Mesendoderm (in vitro differentiated cells): Measurements from ENCODE around the gene LCP2.

Experiments used
- DNase-seq: peaks from one replicate; pipeline ENCODE4 v3.0.0; 2013
- H2AK5ac ChIP-seq: 2 replicates; pipeline ENCODE4 v1.6.1; 2013; ENCODE audit warnings: low read length, inconsistent platforms
- H2BK120ac ChIP-seq: 2 replicates; pipeline ENCODE4 v1.6.1; 2013; ENCODE audit warnings: low read depth, mild to moderate bottlenecking, low read length, moderate library complexity, mixed read lengths
- H2BK15ac ChIP-seq: replicated peaks from 2 replicates; pipeline ENCODE4 v1.6.1; 2013; ENCODE audit warnings: low read depth, mild to moderate bottlenecking, moderate library complexity
- H2BK5ac ChIP-seq: 2 replicates; pipeline ENCODE4 v1.6.1; 2013; ENCODE audit warnings: low read length, inconsistent platforms
- H3K18ac ChIP-seq: 2 replicates; pipeline ENCODE4 v1.6.1; 2013; ENCODE audit warnings: mild to moderate bottlenecking, low read length, mixed read lengths
- H3K23ac ChIP-seq: one replicate; pipeline ENCODE4 v1.6.1; 2013; ENCODE audit warnings: low read length
- H3K27ac ChIP-seq: 2 replicates; pipeline ENCODE4 v1.5.1; 2013; ENCODE audit warnings: low read depth, mild to moderate bottlenecking, inconsistent platforms, low read length, moderate library complexity
- H3K27me3 ChIP-seq: 2 replicates; pipeline ENCODE4 v1.6.1; 2013; ENCODE audit warnings: low read length, control low read depth, mild to moderate bottlenecking, inconsistent platforms; ENCODE audit not compliant: insufficient read depth, poor library complexity
- H3K36me3 ChIP-seq: 2 replicates; pipeline ENCODE4 v1.6.1; 2013; ENCODE audit warnings: low read length, inconsistent platforms; ENCODE audit not compliant: control insufficient read depth, insufficient read depth
- H3K4ac ChIP-seq: one replicate; pipeline ENCODE4 v1.6.1; 2013; ENCODE audit warnings: low read depth, mild to moderate bottlenecking, low read length, moderate library complexity
- H3K4me1 ChIP-seq: 2 replicates; pipeline ENCODE4 v1.6.1; 2013; ENCODE audit warnings: low read depth, low read length, inconsistent platforms; ENCODE audit not compliant: control insufficient read depth
- H3K4me2 ChIP-seq: 2 replicates; pipeline ENCODE4 v1.6.1; 2013; ENCODE audit warnings: low read length
- H3K4me3 ChIP-seq: 2 replicates; pipeline ENCODE4 v1.5.1; 2013; ENCODE audit warnings: mild to moderate bottlenecking, low read length
- H3K56ac ChIP-seq: one replicate; pipeline ENCODE4 v1.6.1; 2013; ENCODE audit warnings: low read length
- H3K79me1 ChIP-seq: 2 replicates; pipeline ENCODE4 v1.6.1; 2013; ENCODE audit warnings: low read length, inconsistent platforms
- H3K79me2 ChIP-seq: 2 replicates; pipeline ENCODE4 v1.6.1; 2013; ENCODE audit warnings: mild to moderate bottlenecking, low read length; ENCODE audit not compliant: control insufficient read depth, insufficient read depth
- H3K9ac ChIP-seq: 2 replicates; pipeline ENCODE4 v1.6.1; 2013; ENCODE audit warnings: low read length, inconsistent platforms
- H4K5ac ChIP-seq: one replicate; pipeline ENCODE4 v1.6.1; 2013; ENCODE audit warnings: low read length
- H4K8ac ChIP-seq: one replicate; pipeline ENCODE4 v1.6.1; 2013; ENCODE audit warnings: low read depth, mild to moderate bottlenecking, control low read depth, low read length, moderate library complexity
- WGBS: extraction: QIAGEN DNeasy Blood & Tissue Kit; methylation state at CpG from one replicate; pipeline ENCODE4 v1.1.7; 2013; ENCODE audit warnings: low lambda C conversion rate, missing lambda C conversion rate; ENCODE audit not compliant: insufficient coverage; ENCODE audit errors: extremely low coverage; 5-methylcytosine and 5-hydroxymethylcytosine counted together

LCP2 gene

DNA sequence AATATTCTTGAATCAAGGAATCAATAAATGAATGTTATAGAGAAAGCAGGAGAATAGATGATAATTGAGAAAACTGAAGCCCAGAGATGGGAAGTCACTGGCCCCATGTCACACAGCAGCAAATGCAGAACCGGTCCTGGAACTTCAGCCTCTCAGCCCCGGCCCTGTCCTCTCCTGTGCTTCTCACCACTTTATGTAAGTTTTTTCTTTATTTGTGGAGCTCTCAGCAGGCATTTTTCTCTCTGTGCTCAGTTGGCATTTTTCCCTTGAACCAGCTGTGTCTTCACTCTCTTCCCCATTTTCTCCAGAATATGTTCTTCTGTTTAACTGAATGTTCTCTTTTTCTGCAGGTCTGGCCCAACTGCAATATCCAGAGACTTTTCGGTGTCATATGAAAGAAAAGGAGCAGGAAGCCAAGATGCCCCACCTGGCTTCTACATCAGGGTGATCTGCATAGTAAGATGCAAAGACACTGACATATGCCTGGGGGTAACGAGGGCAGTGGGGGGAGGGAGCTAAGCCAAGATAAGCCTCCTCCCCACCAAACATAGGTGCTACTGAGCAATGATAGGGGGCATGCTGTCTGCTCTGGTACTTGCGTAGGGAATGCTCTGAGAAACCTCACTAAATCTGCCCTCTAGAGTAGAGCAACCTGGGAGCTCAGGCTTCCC is 12.8 kb upstream of the LCP2 start:
- Histone ChIP-seq H3K36me3 (no peaks in the 10 kb centered on the region), H3K23ac (no peak overlapping the region), H2AK5ac (no peak overlapping the region), H4K5ac (no peak overlapping the region), H4K8ac (no peak overlapping the region), H3K79me2 (no peaks in the 10 kb centered on the region), H3K4me3 (no peak overlapping the region), H3K9ac (no peak overlapping the region), H2BK15ac (no peak overlapping the region), H3K79me1 (no peaks in the 10 kb centered on the region), H3K4ac (no peak overlapping the region), H3K4me2 (no peak overlapping the region), H2BK120ac (no peak overlapping the region), H3K18ac (no peak overlapping the region), H3K27me3 (no peaks in the 10 kb centered on the region), H2BK5ac (no peak overlapping the region), H3K56ac (no peak overlapping the region), H3K4me1 (no peaks in the 10 kb centered on the region), H3K27ac (no peak overlapping the region)
- DNase-seq: no peak
- WGBS: no CpG with 5 or more reads among the region's 5 CpGs

DNA sequence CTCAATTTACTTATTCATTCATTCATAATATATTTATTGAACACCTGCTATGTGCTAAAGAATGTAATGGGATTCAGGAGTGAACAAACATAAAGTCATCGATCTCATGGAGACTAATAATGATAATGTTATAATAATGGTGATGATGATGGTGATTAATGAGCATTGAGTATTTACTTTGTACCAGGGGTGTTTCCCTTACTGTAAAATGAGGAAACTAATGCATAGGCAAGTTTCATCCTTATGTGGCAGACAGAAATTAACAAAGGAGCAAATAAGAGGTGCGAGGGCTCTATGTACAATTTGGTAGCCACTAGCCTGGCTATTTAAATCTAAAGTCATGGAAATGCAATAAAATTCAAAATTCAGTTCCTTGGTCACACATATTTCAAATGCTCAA is 11.1 kb upstream of the LCP2 start:
- Histone ChIP-seq H4K5ac (no peak overlapping the region), H3K18ac (no peak overlapping the region), H3K23ac (no peak overlapping the region), H3K36me3 (no peaks in the 10 kb centered on the region), H2BK5ac (no peak overlapping the region), H3K27ac (no peak overlapping the region), H3K4me1 (no peaks in the 10 kb centered on the region), H3K27me3 (no peaks in the 10 kb centered on the region), H3K9ac (no peak overlapping the region), H3K4me3 (no peak overlapping the region), H3K79me2 (no peaks in the 10 kb centered on the region), H3K4me2 (no peak overlapping the region), H3K79me1 (no peaks in the 10 kb centered on the region), H4K8ac (no peak overlapping the region), H3K4ac (no peak overlapping the region), H2BK120ac (no peak overlapping the region), H2BK15ac (no peak overlapping the region), H3K56ac (no peak overlapping the region), H2AK5ac (no peak overlapping the region)
- no peak for DNase-seq
- WGBS: no CpG with 5 or more reads among the region's 2 CpGs

DNA sequence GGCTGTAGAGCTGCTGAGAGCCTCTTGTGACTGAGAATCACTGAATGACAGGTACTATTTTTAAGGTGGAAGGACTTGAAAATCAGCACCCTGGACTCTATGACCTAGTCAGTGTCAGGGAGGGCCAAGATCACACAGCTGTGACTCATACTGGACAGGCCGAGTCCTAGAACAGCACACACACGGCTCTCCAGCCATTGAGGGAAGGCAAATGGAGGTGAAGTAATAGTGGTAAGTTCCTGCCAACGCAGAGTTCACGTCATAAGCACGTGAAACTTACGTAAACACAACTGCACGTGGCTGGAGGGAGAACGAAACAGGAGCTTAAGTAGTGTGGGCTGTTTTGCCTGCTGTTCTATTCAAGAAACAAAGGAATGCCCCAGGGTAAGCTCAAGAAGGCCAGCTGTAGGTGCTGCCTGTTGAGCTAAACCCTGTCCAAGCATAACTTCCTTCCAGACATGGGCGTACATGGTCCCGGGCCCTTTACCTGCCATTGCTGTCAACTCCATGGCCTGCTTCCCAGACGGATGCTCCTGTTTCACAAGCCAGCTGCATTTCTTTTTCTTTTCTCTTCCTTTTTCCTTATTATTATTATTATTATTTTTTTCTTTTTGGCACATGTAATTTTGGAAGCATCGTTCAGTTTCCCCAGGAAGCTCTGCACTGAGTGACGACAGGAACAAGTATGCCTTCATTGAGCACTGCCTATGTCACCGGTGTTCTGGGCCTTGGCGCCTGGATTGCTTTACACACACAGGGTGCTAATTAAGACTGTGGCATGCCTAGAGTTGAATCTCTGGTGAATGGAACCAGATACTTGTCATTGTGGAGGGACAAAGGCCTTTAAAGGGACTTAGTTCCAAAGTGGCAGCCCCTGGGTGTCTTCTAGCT is 10.2 kb upstream of the LCP2 start:
- no peak overlapping the region for H2AK5ac ChIP-seq
- no peak overlapping the region for H2BK120ac ChIP-seq
- H3K27ac ChIP-seq: no peak overlapping the region
- no peaks in the 10 kb centered on the region for H3K4me1 ChIP-seq
- no peak overlapping the region for H3K56ac ChIP-seq
- no peaks in the 10 kb centered on the region for H3K79me1 ChIP-seq
- H3K9ac ChIP-seq: no peak overlapping the region
- no peak overlapping the region for H3K18ac ChIP-seq
- no peak overlapping the region for H3K4me2 ChIP-seq
- H3K4me3 ChIP-seq: no peak overlapping the region
- H2BK5ac ChIP-seq: no peak overlapping the region
- no peak overlapping the region for H4K8ac ChIP-seq
- H4K5ac ChIP-seq: no peak overlapping the region
- H3K27me3 ChIP-seq: no peaks in the 10 kb centered on the region
- no peaks in the 10 kb centered on the region for H3K36me3 ChIP-seq
- no peak overlapping the region for H2BK15ac ChIP-seq
- no peak overlapping the region for H3K4ac ChIP-seq
- no CpG with 5 or more reads among the region's 15 CpGs for WGBS
- no peaks in the 10 kb centered on the region for H3K79me2 ChIP-seq
- H3K23ac ChIP-seq: no peak overlapping the region
- no peak for DNase-seq

DNA sequence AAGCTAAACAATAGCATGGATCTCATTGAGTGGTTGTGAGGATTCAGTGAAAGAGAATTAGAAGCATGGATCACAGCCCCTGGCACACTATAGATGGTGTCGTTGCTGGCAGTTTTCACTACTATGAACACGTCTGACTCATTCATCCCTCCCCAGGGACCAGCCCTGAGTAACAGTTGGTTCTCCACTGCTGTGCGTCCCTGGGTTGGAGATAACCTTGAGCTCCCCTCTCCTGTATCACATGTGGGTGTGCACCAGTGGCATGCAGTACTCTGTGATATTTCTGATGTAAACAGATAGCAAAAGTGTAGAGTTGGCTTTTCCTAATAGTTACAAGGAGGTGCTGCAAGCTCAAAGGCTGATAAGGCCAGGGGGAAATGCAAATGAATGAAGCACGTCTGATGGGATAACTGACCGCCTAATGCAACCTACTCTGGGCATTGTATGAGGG is 8.8 kb upstream of the LCP2 start:
- no peak overlapping the region for H4K5ac ChIP-seq
- H3K27me3 ChIP-seq: no peaks in the 10 kb centered on the region
- no peak overlapping the region for H3K4me2 ChIP-seq
- no peak overlapping the region for H3K4me3 ChIP-seq
- no peak overlapping the region for H2BK120ac ChIP-seq
- H2BK15ac ChIP-seq: no peak overlapping the region
- no peak for DNase-seq
- no peak overlapping the region for H3K56ac ChIP-seq
- H3K4ac ChIP-seq: no peak overlapping the region
- H3K4me1 ChIP-seq: no peaks in the 10 kb centered on the region
- no peak overlapping the region for H4K8ac ChIP-seq
- WGBS: no CpG with 5 or more reads among the region's 5 CpGs
- H3K23ac ChIP-seq: no peak overlapping the region
- H3K18ac ChIP-seq: no peak overlapping the region
- H3K36me3 ChIP-seq: no peaks in the 10 kb centered on the region
- no peaks in the 10 kb centered on the region for H3K79me2 ChIP-seq
- no peak overlapping the region for H2AK5ac ChIP-seq
- H3K9ac ChIP-seq: no peak overlapping the region
- no peak overlapping the region for H2BK5ac ChIP-seq
- no peaks in the 10 kb centered on the region for H3K79me1 ChIP-seq
- H3K27ac ChIP-seq: no peak overlapping the region

DNA sequence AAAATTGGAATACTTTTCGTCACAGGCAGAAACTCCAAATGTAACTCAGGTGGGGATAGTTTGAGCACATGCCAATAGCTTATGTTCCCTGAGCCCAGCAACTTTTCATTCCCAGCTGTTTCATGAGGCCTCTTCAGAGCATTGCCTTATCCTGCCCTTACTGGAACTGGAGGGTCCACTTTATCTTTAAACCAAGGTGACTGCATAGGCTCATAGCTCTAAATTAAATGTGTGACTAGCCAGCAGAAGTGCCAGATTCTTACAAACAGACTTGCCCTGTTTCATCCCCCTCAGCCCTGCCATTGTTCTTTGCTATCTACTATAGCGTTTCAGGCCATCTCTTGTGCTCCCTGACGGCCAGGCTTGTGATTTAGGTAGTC is 8.1 kb upstream of the LCP2 start:
- no peak overlapping the region for H3K4ac ChIP-seq
- WGBS: no CpG with 5 or more reads among the region's 3 CpGs
- DNase-seq: no peak
- no peaks in the 10 kb centered on the region for H3K27me3 ChIP-seq
- H3K9ac ChIP-seq: no peak overlapping the region
- H2BK5ac ChIP-seq: no peak overlapping the region
- H2BK120ac ChIP-seq: no peak overlapping the region
- H3K79me1 ChIP-seq: no peaks in the 10 kb centered on the region
- H2AK5ac ChIP-seq: no peak overlapping the region
- H3K4me2 ChIP-seq: no peak overlapping the region
- H2BK15ac ChIP-seq: no peak overlapping the region
- no peak overlapping the region for H3K23ac ChIP-seq
- H3K27ac ChIP-seq: no peak overlapping the region
- H4K8ac ChIP-seq: no peak overlapping the region
- no peaks in the 10 kb centered on the region for H3K79me2 ChIP-seq
- H3K36me3 ChIP-seq: no peaks in the 10 kb centered on the region
- no peak overlapping the region for H4K5ac ChIP-seq
- no peak overlapping the region for H3K4me3 ChIP-seq
- H3K56ac ChIP-seq: no peak overlapping the region
- H3K4me1 ChIP-seq: no peaks in the 10 kb centered on the region
- H3K18ac ChIP-seq: no peak overlapping the region
